IPS DF 6.9 (cell line): ENCODE results near the gene TTLL11.
"Not testable (repeated sequence)": the region's sequence is repeated elsewhere in the genome, so short reads cannot be mapped to it uniquely, and the experiment has no call there.

ENCODE experiments used
- DNase-seq: peaks from one replicate; pipeline ENCODE4 v3.0.0-alpha.2; 2013; ENCODE audit warnings: low read depth, low spot score
- H3K27ac ChIP-seq: one replicate; pipeline ENCODE4 v1.5.1; 2013; ENCODE audit warnings: low read length, control low read depth
- H3K27me3 ChIP-seq: 2 replicates; pipeline ENCODE4 v1.6.1; 2013; ENCODE audit warnings: mild to moderate bottlenecking, low read length; ENCODE audit not compliant: control insufficient read depth, insufficient read depth
- H3K36me3 ChIP-seq: 2 replicates; pipeline ENCODE4 v1.6.1; 2013; ENCODE audit warnings: low read length; ENCODE audit not compliant: control insufficient read depth, insufficient read depth
- H3K4me1 ChIP-seq: 2 replicates; pipeline ENCODE4 v1.6.1; 2013; ENCODE audit warnings: low read length; ENCODE audit not compliant: control insufficient read depth, insufficient read depth
- H3K4me3 ChIP-seq: 2 replicates; pipeline ENCODE4 v1.5.1; 2013; ENCODE audit warnings: mild to moderate bottlenecking, low read length
- H3K9me3 ChIP-seq: 2 replicates; pipeline ENCODE4 v1.6.1; 2013; ENCODE audit warnings: low read length, inconsistent platforms; ENCODE audit not compliant: control insufficient read depth, insufficient read depth
- WGBS: extraction: QIAGEN DNeasy Blood & Tissue Kit; methylation state at CpG from one replicate; pipeline ENCODE4 v1.1.7; 2013; ENCODE audit warnings: mixed read lengths, missing lambda C conversion rate; ENCODE audit not compliant: insufficient read length, insufficient coverage; 5-methylcytosine and 5-hydroxymethylcytosine counted together

TTLL11 gene

GRCh38 chr9:122118343-122119165 lies 25.4 kb upstream of the TTLL11 start:
- H3K36me3 ChIP-seq = no peaks in the 10 kb centered on the region
- H3K9me3 ChIP-seq = no peaks in the 10 kb centered on the region
- no peaks in the 10 kb centered on the region for H3K27me3 ChIP-seq
- no peak for DNase-seq
- no peak overlapping the region for H3K27ac ChIP-seq
- no CpG with 5 or more reads among the region's 5 CpGs for WGBS
- peaks cover 10% of the 10 kb centered on the region for H3K4me1 ChIP-seq
- no peak overlapping the region for H3K4me3 ChIP-seq

- not testable (repeated sequence) for DNase-seq, H3K27me3 ChIP-seq, H3K9me3 ChIP-seq, H3K4me3 ChIP-seq, H3K36me3 ChIP-seq, H3K27ac ChIP-seq
- H3K4me1 ChIP-seq = peaks cover 10% of the 10 kb centered on the region
- WGBS = no CpG with 5 or more reads among the region's 9 CpGs
These were observed 24.1 kb upstream of the TTLL11 start for GRCh38 chr9:122117241-122117640.

GRCh38 chr9:122116448-122117173 lies 23.5 kb upstream of the TTLL11 start:
- no peaks in the 10 kb centered on the region for H3K36me3 ChIP-seq
- WGBS = no CpG with 5 or more reads among the region's 10 CpGs
- H3K27ac ChIP-seq = no peak overlapping the region
- H3K9me3 ChIP-seq = no peaks in the 10 kb centered on the region
- DNase-seq = no peak
- H3K27me3 ChIP-seq = no peaks in the 10 kb centered on the region
- no peak overlapping the region for H3K4me3 ChIP-seq
- H3K4me1 ChIP-seq = peaks cover 10% of the 10 kb centered on the region

- no peaks in the 10 kb centered on the region for H3K27me3 ChIP-seq
- H3K36me3 ChIP-seq = no peaks in the 10 kb centered on the region
- no peak overlapping the region for H3K27ac ChIP-seq
- H3K4me3 ChIP-seq = no peak overlapping the region
- no CpG with 5 or more reads among the region's 4 CpGs for WGBS
- DNase-seq = no peak
- H3K4me1 ChIP-seq = peaks cover 10% of the 10 kb centered on the region
- no peaks in the 10 kb centered on the region for H3K9me3 ChIP-seq
These were observed 22.9 kb upstream of the TTLL11 start for GRCh38 chr9:122116040-122116439.

GRCh38 chr9:122115176-122116035 lies 22.3 kb upstream of the TTLL11 start:
- no CpG with 5 or more reads among the region's 12 CpGs for WGBS
- Histone ChIP-seq H3K9me3 (no peaks in the 10 kb centered on the region), H3K27ac (no peak overlapping the region), H3K4me3 (no peak overlapping the region), H3K36me3 (no peaks in the 10 kb centered on the region), H3K4me1 (peaks cover 10% of the 10 kb centered on the region), H3K27me3 (no peaks in the 10 kb centered on the region)
- no peak for DNase-seq

- H3K36me3 ChIP-seq = no peaks in the 10 kb centered on the region
- peaks cover 10% of the 10 kb centered on the region for H3K4me1 ChIP-seq
- no peak overlapping the region for H3K4me3 ChIP-seq
- WGBS = no CpG with 5 or more reads among the region's 5 CpGs
- no peak overlapping the region for H3K27ac ChIP-seq
- DNase-seq = no peak
- no peaks in the 10 kb centered on the region for H3K9me3 ChIP-seq
- no peaks in the 10 kb centered on the region for H3K27me3 ChIP-seq
These were observed 20.5 kb upstream of the TTLL11 start for GRCh38 chr9:122113574-122113973.

GRCh38 chr9:122112238-122112637 lies 19.1 kb upstream of the TTLL11 start:
- no peak for DNase-seq
- no peaks in the 10 kb centered on the region for H3K36me3 ChIP-seq
- WGBS = no CpG with 5 or more reads among the region's 6 CpGs
- peaks cover 10% of the 10 kb centered on the region for H3K4me1 ChIP-seq
- H3K9me3 ChIP-seq = no peaks in the 10 kb centered on the region
- H3K27me3 ChIP-seq = no peaks in the 10 kb centered on the region
- no peak overlapping the region for H3K27ac ChIP-seq
- H3K4me3 ChIP-seq = no peak overlapping the region

GRCh38 chr9:122111413-122112085 lies 18.4 kb upstream of the TTLL11 start:
- no CpG with 5 or more reads among the region's 9 CpGs for WGBS
- Histone ChIP-seq H3K4me1 (peaks cover 10% of the 10 kb centered on the region), H3K36me3 (no peaks in the 10 kb centered on the region), H3K4me3 (no peak overlapping the region), H3K9me3 (no peaks in the 10 kb centered on the region), H3K27ac (no peak overlapping the region), H3K27me3 (no peaks in the 10 kb centered on the region)
- no peak for DNase-seq

GRCh38 chr9:122110100-122110833 lies 17.2 kb upstream of the TTLL11 start:
- no peaks in the 10 kb centered on the region for H3K36me3 ChIP-seq
- H3K9me3 ChIP-seq = no peaks in the 10 kb centered on the region
- H3K4me3 ChIP-seq = no peak overlapping the region
- no peak overlapping the region for H3K27ac ChIP-seq
- no peak for DNase-seq
- no CpG with 5 or more reads among the region's 7 CpGs for WGBS
- H3K4me1 ChIP-seq = peaks cover 2% of the 10 kb centered on the region; the same call in 1 of the 2 replicates
- no peaks in the 10 kb centered on the region for H3K27me3 ChIP-seq
